A549 (cell line): ENCODE measurements around the gene TTC28.

Experiments
- CBX2 ChIP-seq: fragments of 200-600 bp; sonication (generic); IDR thresholded peaks from 2 replicates; pipeline ENCODE4 v1.6.1; 2016; ENCODE audit warnings: low read depth, mild to moderate bottlenecking, borderline replicate concordance
- EHMT2 ChIP-seq: fragments of 200-600 bp; sonication (generic); IDR thresholded peaks from 2 replicates; pipeline ENCODE4 v1.6.1; 2016; ENCODE audit warnings: antibody characterized with exemption, low read depth, mild to moderate bottlenecking, moderate library complexity
- MYC ChIP-seq: IDR thresholded peaks from 2 replicates; pipeline ENCODE4 v1.6.1; 2012; ENCODE audit warnings: mild to moderate bottlenecking, inconsistent platforms, low read length, improper control_type of control experiment, borderline replicate concordance
- PBX3 ChIP-seq: IDR thresholded peaks from 2 replicates; pipeline ENCODE4 v1.6.1; 2012
- POLR2A ChIP-seq: IDR thresholded peaks from 2 replicates; pipeline ENCODE4 v1.6.1; 2012; ENCODE audit warnings: mild to moderate bottlenecking, low read length
- RCOR1 ChIP-seq: fragments of 150-350 bp; IDR thresholded peaks from 2 replicates; pipeline ENCODE4 v1.6.1; 2014; ENCODE audit warnings: antibody characterized with exemption, low read length, low read depth
- REST ChIP-seq: fragments of 200-600 bp; sonication (generic); IDR thresholded peaks from 2 replicates; pipeline ENCODE4 v1.6.1; 2016; ENCODE audit warnings: antibody characterized with exemption, mild to moderate bottlenecking, moderate library complexity
- RFX5 ChIP-seq: fragments of 450-650 bp; IDR thresholded peaks from 2 replicates; pipeline ENCODE4 v1.7.1; 2014; ENCODE audit warnings: antibody characterized with exemption, mild to moderate bottlenecking, moderate library complexity
- TF ChIP-seq, protein P1 (sequence below): fragments of >200 bp; sonication (Bioruptor Twin); formaldehyde crosslinking; IDR thresholded peaks from 3 replicates; pipeline ENCODE4 v1.5.1; 2016
- TF ChIP-seq, protein P2 (sequence below): fragments of 450-650 bp; IDR thresholded peaks from 2 replicates; pipeline ENCODE4 v1.6.1; 2014; ENCODE audit warnings: antibody characterized with exemption

DNA sequence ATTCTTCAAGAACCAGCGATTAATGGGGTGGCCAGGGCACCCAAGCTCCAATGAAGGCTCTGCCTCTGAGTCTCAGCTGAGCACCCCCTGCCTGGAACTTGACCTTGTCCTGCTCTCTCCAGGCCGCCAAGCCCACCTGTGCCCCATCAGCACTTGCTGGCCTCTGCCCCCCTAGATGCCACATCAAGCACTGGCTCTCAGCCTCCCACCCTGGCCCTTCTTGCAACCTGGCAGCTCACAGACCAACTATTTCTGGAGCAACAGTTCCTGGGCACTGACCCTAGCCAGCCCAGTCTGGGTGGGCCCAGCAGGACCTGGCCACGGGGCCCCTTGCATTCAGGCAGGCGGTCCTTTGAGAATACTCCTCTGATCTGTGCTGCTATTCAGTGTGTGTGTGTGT is 661.8 kb downstream of the TTC28 start:
- TF ChIP-seq, protein P1, sequence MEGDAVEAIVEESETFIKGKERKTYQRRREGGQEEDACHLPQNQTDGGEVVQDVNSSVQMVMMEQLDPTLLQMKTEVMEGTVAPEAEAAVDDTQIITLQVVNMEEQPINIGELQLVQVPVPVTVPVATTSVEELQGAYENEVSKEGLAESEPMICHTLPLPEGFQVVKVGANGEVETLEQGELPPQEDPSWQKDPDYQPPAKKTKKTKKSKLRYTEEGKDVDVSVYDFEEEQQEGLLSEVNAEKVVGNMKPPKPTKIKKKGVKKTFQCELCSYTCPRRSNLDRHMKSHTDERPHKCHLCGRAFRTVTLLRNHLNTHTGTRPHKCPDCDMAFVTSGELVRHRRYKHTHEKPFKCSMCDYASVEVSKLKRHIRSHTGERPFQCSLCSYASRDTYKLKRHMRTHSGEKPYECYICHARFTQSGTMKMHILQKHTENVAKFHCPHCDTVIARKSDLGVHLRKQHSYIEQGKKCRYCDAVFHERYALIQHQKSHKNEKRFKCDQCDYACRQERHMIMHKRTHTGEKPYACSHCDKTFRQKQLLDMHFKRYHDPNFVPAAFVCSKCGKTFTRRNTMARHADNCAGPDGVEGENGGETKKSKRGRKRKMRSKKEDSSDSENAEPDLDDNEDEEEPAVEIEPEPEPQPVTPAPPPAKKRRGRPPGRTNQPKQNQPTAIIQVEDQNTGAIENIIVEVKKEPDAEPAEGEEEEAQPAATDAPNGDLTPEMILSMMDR, result no peak
- TF ChIP-seq EHMT2, result no peak
- TF ChIP-seq CBX2, result no peak
- no peak for TF ChIP-seq RFX5
- TF ChIP-seq REST, result no peak
- TF ChIP-seq RCOR1, result no peak
- no peak for TF ChIP-seq POLR2A
- TF ChIP-seq PBX3, result no peak
- TF ChIP-seq, protein P2, sequence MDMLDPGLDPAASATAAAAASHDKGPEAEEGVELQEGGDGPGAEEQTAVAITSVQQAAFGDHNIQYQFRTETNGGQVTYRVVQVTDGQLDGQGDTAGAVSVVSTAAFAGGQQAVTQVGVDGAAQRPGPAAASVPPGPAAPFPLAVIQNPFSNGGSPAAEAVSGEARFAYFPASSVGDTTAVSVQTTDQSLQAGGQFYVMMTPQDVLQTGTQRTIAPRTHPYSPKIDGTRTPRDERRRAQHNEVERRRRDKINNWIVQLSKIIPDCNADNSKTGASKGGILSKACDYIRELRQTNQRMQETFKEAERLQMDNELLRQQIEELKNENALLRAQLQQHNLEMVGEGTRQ, result no peak
- no peak for TF ChIP-seq MYC
